OCI-LY7 (cell line): ENCODE results near the gene GCNT4.

ENCODE experiments used
- EZH2phosphoT487 ChIP-seq: fragments of 200-600 bp; sonication (generic); IDR thresholded peaks from 2 replicates; pipeline ENCODE4 v1.6.1; 2018; ENCODE audit warnings: low read depth, borderline replicate concordance, mild to moderate bottlenecking, mixed run types, antibody characterized with exemption, low read length, moderate library complexity, mixed read lengths
- TF ChIP-seq, protein P1 (sequence below): fragments of 200-600 bp; sonication (generic); conservative IDR thresholded peaks from 2 replicates; pipeline ENCODE4 v1.5.1; 2014; ENCODE audit warnings: mild to moderate bottlenecking, antibody characterized with exemption, low read length, moderate library complexity, mixed read lengths

DNA sequence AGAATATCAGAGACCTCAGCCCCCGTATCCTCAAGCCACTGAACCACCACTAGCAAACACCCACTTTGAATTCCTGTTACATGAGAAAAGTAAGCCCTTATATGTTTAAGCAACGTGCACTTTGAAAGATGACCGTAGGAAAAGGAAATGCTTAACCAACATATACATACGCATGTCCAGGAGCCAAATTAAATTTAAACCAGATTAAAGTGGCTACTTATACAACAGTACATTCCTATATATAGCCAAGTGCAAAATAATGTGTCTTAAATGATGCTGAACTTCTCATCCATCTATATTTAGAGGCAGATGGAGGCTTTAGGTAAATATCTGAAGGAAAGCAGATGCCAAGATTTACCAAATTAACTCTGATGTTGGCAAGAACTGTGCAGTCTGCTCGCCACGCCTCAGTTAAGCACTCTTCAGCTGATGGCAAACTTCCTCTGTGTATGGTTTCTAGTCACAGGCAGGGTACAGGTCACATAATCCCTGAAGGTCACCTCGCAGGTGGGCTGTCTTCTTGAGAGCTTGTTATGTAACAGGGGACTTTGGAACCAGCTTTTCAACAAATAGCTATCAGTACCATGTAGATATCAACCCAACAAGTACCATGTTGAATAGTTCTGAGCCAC, 8.6 kb downstream of the GCNT4 start:
- no peak for TF ChIP-seq EZH2phosphoT487
- TF ChIP-seq, protein P1, sequence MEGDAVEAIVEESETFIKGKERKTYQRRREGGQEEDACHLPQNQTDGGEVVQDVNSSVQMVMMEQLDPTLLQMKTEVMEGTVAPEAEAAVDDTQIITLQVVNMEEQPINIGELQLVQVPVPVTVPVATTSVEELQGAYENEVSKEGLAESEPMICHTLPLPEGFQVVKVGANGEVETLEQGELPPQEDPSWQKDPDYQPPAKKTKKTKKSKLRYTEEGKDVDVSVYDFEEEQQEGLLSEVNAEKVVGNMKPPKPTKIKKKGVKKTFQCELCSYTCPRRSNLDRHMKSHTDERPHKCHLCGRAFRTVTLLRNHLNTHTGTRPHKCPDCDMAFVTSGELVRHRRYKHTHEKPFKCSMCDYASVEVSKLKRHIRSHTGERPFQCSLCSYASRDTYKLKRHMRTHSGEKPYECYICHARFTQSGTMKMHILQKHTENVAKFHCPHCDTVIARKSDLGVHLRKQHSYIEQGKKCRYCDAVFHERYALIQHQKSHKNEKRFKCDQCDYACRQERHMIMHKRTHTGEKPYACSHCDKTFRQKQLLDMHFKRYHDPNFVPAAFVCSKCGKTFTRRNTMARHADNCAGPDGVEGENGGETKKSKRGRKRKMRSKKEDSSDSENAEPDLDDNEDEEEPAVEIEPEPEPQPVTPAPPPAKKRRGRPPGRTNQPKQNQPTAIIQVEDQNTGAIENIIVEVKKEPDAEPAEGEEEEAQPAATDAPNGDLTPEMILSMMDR, result no peak
